ENCODE data around the gene BCL2L12. TPM values are rescaled to one million over a fixed set of nuclear protein-coding genes. Genes with fewer than 3 reads are reported as not detected.

The BCL2L12 gene
- total and polyA plus RNA-seq, 12 donors: 3.3 to 16.3 (median 9.9) TPM

GRCh38 chr19:49691243-49692146 is 25.8 kb downstream of the BCL2L12 start:
- Histone ChIP-seq H3K27ac (peak overlapping the region in 1 of 5 donors; percentile 48), H3K4me3 (peak overlapping the region in 1 of 4 donors; percentile 57), H3K4me1 (replicated peaks in 1 of 2) (peaks cover 3 to 25% of the 10 kb centered on the region in 2 donors), H3K27me3 (no peaks in the 10 kb centered on the region), H3K9me3 (replicated peaks in 1 of 3) (no peaks in the 10 kb centered on the region), H3K36me3 (replicated peaks in 1 of 2) (peaks cover 0 to under 1% of the 10 kb centered on the region in 2 donors)
- intact Hi-C loops (cut with DNase I): no loop called here
- WGBS, 4 donors: 14 to 31% (median 22%) methylated on average over 18 to 39 of the region's 39 CpGs
- TF ChIP-seq POLR2A (IDR thresholded peaks at IDR 0.05): no peak
- no peak for TF ChIP-seq CTCF (IDR thresholded peaks at IDR 0.05)
- peak in 4 of 7 donors; percentile 46 to 80 (median 48) for DNase-seq

- TF ChIP-seq POLR2A (IDR thresholded peaks at IDR 0.05) (no peak), CTCF (IDR thresholded peaks at IDR 0.05) (no peak)
- Histone ChIP-seq H3K27me3 (no peaks in the 10 kb centered on the region), H3K4me1 (replicated peaks in 1 of 2) (peaks cover 3 to 25% of the 10 kb centered on the region in 2 donors), H3K36me3 (replicated peaks in 1 of 2) (no peaks in the 10 kb centered on the region), H3K9me3 (replicated peaks in 1 of 3) (no peaks in the 10 kb centered on the region), H3K4me3 (no peak overlapping the region), H3K27ac (no peak overlapping the region)
- intact Hi-C loops (cut with DNase I): no loop called here
- WGBS, 4 donors: 65 to 77% (median 69%) methylated on average over 11 to 16 of the region's 16 CpGs
- DNase-seq: no peak
Measured at GRCh38 chr19:49692147-49692506, 26.4 kb downstream of the BCL2L12 start.

GRCh38 chr19:49696115-49696514 is 30.4 kb downstream of the BCL2L12 start:
- peaks cover 0 to 6% of the 10 kb centered on the region in 2 donors for H3K4me1 ChIP-seq (replicated peaks in 1 of 2)
- H3K9me3 ChIP-seq (replicated peaks in 1 of 3): no peaks in the 10 kb centered on the region
- no peak overlapping the region for H3K4me3 ChIP-seq
- H3K27ac ChIP-seq: no peak overlapping the region
- intact Hi-C loops (cut with DNase I): no loop called here
- TF ChIP-seq POLR2A (IDR thresholded peaks at IDR 0.05) (no peak), CTCF (IDR thresholded peaks at IDR 0.05) (no peak)
- WGBS, 4 donors: 76 to 93% (median 90%) methylated on average over 6 of the region's 6 CpGs
- no peaks in the 10 kb centered on the region for H3K27me3 ChIP-seq
- no peaks in the 10 kb centered on the region for H3K36me3 ChIP-seq (replicated peaks in 1 of 2)
- no peak for DNase-seq

- DNase-seq: no peak
- TF ChIP-seq POLR2A (IDR thresholded peaks at IDR 0.05): no peak
- no peak for TF ChIP-seq CTCF (IDR thresholded peaks at IDR 0.05)
- intact Hi-C loops (cut with DNase I): no loop called here
- H3K9me3 ChIP-seq (replicated peaks in 1 of 3): no peaks in the 10 kb centered on the region
- H3K36me3 ChIP-seq (replicated peaks in 1 of 2): no peaks in the 10 kb centered on the region
- 85 to 94% (median 91%) methylated on average over 6 to 7 of the region's 7 CpGs for WGBS, 4 donors
- no peak overlapping the region for H3K27ac ChIP-seq
- H3K4me3 ChIP-seq: no peak overlapping the region
- H3K27me3 ChIP-seq: no peaks in the 10 kb centered on the region
- no peaks in the 10 kb centered on the region for H3K4me1 ChIP-seq (replicated peaks in 1 of 2)
Measured at GRCh38 chr19:49696865-49697264, 31.1 kb downstream of the BCL2L12 start.

Data from adrenal gland (tissue), 12 donors.